Measurements from ENCODE around the gene MAPK7. TPM values are rescaled to one million over a fixed set of nuclear protein-coding genes. Genes with fewer than 3 reads are reported as not detected.

Gene MAPK7
- total RNA-seq, 1 donor from 2014 or later = 15.6 TPM

GRCh38 chr17:19362277-19363113 lies 15.8 kb upstream of the MAPK7 start, which contains the start of gene B9D1:
Gene B9D1 (minus strand): TSS chr17:19362723. CDS start chr17:19362569, 154 bp downstream.
- peak; percentile 96 for DNase-seq (ENCODE audit: low spot score)

GRCh38 chr17:19363114-19363438 lies 15.2 kb upstream of the MAPK7 start:
- no peak for DNase-seq (ENCODE audit: low spot score)

- no peak for DNase-seq (ENCODE audit: low spot score)
These were observed 14.8 kb upstream of the MAPK7 start for GRCh38 chr17:19363460-19364035.

- DNase-seq (ENCODE audit: low spot score) = no peak
These were observed 13.4 kb upstream of the MAPK7 start for GRCh38 chr17:19364699-19365498.

GRCh38 chr17:19365499-19365817 lies 12.8 kb upstream of the MAPK7 start:
- DNase-seq (ENCODE audit: low spot score) = no peak

GRCh38 chr17:19365833-19366636 lies 12.3 kb upstream of the MAPK7 start:
- no peak for DNase-seq (ENCODE audit: low spot score)

GRCh38 chr17:19366637-19366972 lies 11.7 kb upstream of the MAPK7 start:
- DNase-seq (ENCODE audit: low spot score) = no peak

- DNase-seq (ENCODE audit: low spot score) = no peak
These were observed 10.1 kb upstream of the MAPK7 start for GRCh38 chr17:19368229-19368628.

GRCh38 chr17:19369107-19369778 lies 9.1 kb upstream of the MAPK7 start:
- no peak for DNase-seq (ENCODE audit: low spot score)

GRCh38 chr17:19369846-19370492 lies 8.3 kb upstream of the MAPK7 start:
- DNase-seq (ENCODE audit: low spot score) = no peak

GRCh38 chr17:19370493-19370960 lies 7.8 kb upstream of the MAPK7 start:
- DNase-seq (ENCODE audit: low spot score) = no peak

- no peak for DNase-seq (ENCODE audit: low spot score)
These were observed 6.9 kb upstream of the MAPK7 start for GRCh38 chr17:19371259-19372010.

GRCh38 chr17:19372011-19372370 lies 6.3 kb upstream of the MAPK7 start:
- no peak for DNase-seq (ENCODE audit: low spot score)

- DNase-seq (ENCODE audit: low spot score) = no peak
These were observed 5.9 kb upstream of the MAPK7 start for GRCh38 chr17:19372439-19372838.

GRCh38 chr17:19372866-19373504 lies 5.3 kb upstream of the MAPK7 start:
- no peak for DNase-seq (ENCODE audit: low spot score)

- no peak for DNase-seq (ENCODE audit: low spot score)
These were observed 4.2 kb upstream of the MAPK7 start for GRCh38 chr17:19374136-19374535.

- DNase-seq (ENCODE audit: low spot score) = no peak
These were observed 2.6 kb upstream of the MAPK7 start for GRCh38 chr17:19375732-19376131.

- DNase-seq (ENCODE audit: low spot score) = no peak
These were observed 1.5 kb upstream of the MAPK7 start for GRCh38 chr17:19376811-19377210.

GRCh38 chr17:19377602-19378415 lies 489 bp upstream of the MAPK7 start:
- peak; percentile 100 for DNase-seq (ENCODE audit: low spot score)

Data from umbilical cord (tissue), 2 donors.